ENCODE results near the gene RHOG. TPM values are rescaled to one million over a fixed set of nuclear protein-coding genes. Genes with fewer than 3 reads are reported as not detected.
"Not testable (repeated sequence)": the region's sequence is repeated elsewhere in the genome, so short reads cannot be mapped to it uniquely, and the experiment has no call there.

RHOG gene
- total and polyA plus RNA-seq, 8 donors = 9.0 to 27.5 (median 14.0) TPM

DNA sequence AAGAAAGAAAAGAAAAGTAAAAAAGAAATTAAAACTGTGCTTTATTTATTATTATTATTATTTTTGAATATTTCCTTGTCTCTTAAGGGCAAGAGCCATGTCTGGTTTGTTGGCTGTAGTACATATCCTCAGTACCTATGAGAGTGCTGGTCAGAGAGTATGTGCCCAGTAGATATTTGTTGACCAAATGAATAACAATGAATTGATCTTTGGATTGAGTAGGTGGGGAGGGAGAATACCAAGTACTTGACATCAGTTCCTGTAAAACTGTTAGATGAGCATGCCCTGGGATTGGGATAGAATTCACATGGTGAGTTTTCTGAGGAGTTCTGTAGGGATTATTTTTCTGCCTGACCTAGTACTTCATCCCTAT lies 26.1 kb upstream of the RHOG start:
- H3K27me3 ChIP-seq = no peaks in the 10 kb centered on the region
- no peaks in the 10 kb centered on the region for H3K9me3 ChIP-seq
- ATAC-seq = no peak
- intact Hi-C loops (cut with DNase I) = no loop called here
- H3K4me3 ChIP-seq = no peak overlapping the region
- TF ChIP-seq CTCF (IDR thresholded peaks at IDR 0.05) = no peak
- H3K27ac ChIP-seq = peak overlapping the region in 3 of 4 donors; percentile 49 to 79 (median 57)
- FAIRE-seq = no peak
- H3K4me1 ChIP-seq = peaks cover 10 to 34% (median 28%) of the 10 kb centered on the region in 3 donors
- no peaks in the 10 kb centered on the region for H3K36me3 ChIP-seq
- no peak for DNase-seq

DNA sequence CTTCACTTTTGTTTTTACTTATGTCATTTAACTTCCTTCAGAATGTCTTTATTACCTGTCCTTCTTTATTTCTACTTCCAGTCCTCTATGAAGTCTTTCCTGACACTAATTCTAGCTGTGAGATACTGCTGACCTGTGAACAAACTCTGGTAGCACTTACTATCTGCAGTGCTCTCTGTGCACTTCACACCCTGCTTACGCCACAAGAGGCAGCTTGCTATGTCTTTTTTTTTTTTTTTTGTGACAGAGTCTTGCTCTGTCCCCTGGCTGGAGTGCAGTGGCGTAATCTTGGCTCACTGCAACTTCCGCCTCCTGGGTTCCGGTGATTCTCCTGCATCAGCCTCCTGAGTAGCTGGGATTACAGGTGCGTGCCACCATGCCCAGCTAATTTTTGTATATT lies 25.4 kb upstream of the RHOG start:
- Histone ChIP-seq H3K27me3 (no peaks in the 10 kb centered on the region), H3K9me3 (no peaks in the 10 kb centered on the region), H3K4me3 (no peak overlapping the region), H3K36me3 (no peaks in the 10 kb centered on the region), H3K27ac (peak overlapping the region in 2 of 4 donors; percentile 49 to 79), H3K4me1 (peaks cover 10 to 34% (median 28%) of the 10 kb centered on the region in 3 donors)
- DNase-seq (no peak), ATAC-seq (peak in 3 of 4 donors; percentile 17 to 36 (median 22)), FAIRE-seq (no peak)
- TF ChIP-seq CTCF (IDR thresholded peaks at IDR 0.05) = no peak
- intact Hi-C loops (cut with DNase I) = no loop called here
- WGBS, 2 donors = 75 to 81% methylated on average over 5 of the region's 5 CpGs

- Histone ChIP-seq H3K27me3 (no peaks in the 10 kb centered on the region), H3K27ac (peak overlapping the region in 3 of 4 donors; percentile 0 to 79 (median 49)), H3K4me1 (peaks cover 11 to 34% (median 28%) of the 10 kb centered on the region in 3 donors), H3K36me3 (no peaks in the 10 kb centered on the region), H3K4me3 (no peak overlapping the region), H3K9me3 (no peaks in the 10 kb centered on the region)
- 36 to 37% methylated on average over 3 of the region's 3 CpGs for WGBS, 2 donors
- intact Hi-C loops (cut with DNase I) = no loop called here
- no peak for TF ChIP-seq CTCF (IDR thresholded peaks at IDR 0.05)
- DNase-seq (no peak), ATAC-seq (peak in 2 of 4 donors; percentile 9 to 10), FAIRE-seq (no peak)
Measured at GRCh38 chr11:3865388-3866193, 24.8 kb upstream of the RHOG start.

DNA sequence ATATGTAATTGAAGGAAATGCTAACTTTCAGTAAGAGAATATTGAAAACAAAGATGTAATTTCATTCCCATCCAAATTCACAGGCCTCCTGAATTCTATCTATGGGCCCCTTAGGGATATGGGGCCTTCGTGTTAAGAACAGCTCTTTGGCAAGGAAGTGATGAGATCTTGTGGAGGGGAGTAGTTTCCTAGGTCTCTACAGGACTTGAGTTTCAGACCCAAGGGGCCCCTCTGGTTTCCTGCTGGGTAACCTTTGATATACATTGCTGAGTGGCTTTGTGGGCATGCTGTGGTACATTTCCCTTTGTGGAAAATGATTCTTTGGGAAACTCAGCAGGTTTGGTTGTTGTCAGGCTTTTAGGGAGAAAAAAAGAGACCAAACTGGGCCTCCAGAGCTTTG lies 20.9 kb upstream of the RHOG start:
- Histone ChIP-seq H3K9me3 (no peaks in the 10 kb centered on the region), H3K27ac (no peak overlapping the region), H3K36me3 (no peaks in the 10 kb centered on the region), H3K27me3 (no peaks in the 10 kb centered on the region), H3K4me3 (no peak overlapping the region), H3K4me1 (peaks cover 34 to 57% (median 34%) of the 10 kb centered on the region in 3 donors)
- no peak for ATAC-seq
- intact Hi-C loops (cut with DNase I) = no loop called here
- 69 to 83% methylated on average over 1 of the region's 1 CpG for WGBS, 2 donors
- FAIRE-seq = no peak
- TF ChIP-seq CTCF (IDR thresholded peaks at IDR 0.05) = no peak
- no peak for DNase-seq

- peak in 3 of 4 donors; percentile 21 to 34 (median 25) for ATAC-seq
Measured at GRCh38 chr11:3860898-3861393, 20.2 kb upstream of the RHOG start.

More at GRCh38 chr11:3860898-3861393, 20.2 kb upstream of the RHOG start:
- WGBS, 2 donors = 87 to 90% methylated on average over 4 of the region's 4 CpGs
- DNase-seq; H3K27me3 ChIP-seq; H3K4me3 ChIP-seq; intact Hi-C loops (cut with DNase I); H3K36me3 ChIP-seq; FAIRE-seq; H3K9me3 ChIP-seq: not testable (repeated sequence)
- Histone ChIP-seq H3K4me1 (peaks cover 27 to 51% (median 33%) of the 10 kb centered on the region in 3 donors), H3K27ac (peak overlapping the region in 1 of 4 donors; percentile 5)
